Smooth muscle cell (in vitro differentiated cells): ENCODE measurements around the gene SKAP1. TPM values are rescaled to one million over a fixed set of nuclear protein-coding genes. Genes with fewer than 3 reads are reported as not detected.

Experiments used
- DNase-seq: peaks from one replicate; lab custom pipeline; 2025; ENCODE audit not compliant: unreplicated experiment; lab: John Stamatoyannopoulos, UW
- H2AFZ ChIP-seq: fragments of 200-600 bp; sonication (generic); 2 replicates; pipeline ENCODE4 v1.6.0; 2016; ENCODE audit warnings: antibody characterized with exemption, low read depth, mild to moderate bottlenecking
- H3F3A ChIP-seq: fragments of 200-600 bp; sonication (generic); 2 replicates; pipeline ENCODE4 v1.6.0; 2017; ENCODE audit warnings: antibody characterized with exemption, low read depth
- H3K27ac ChIP-seq: fragments of 200-600 bp; sonication (generic); 2 replicates; pipeline ENCODE4 v1.5.1; 2016; ENCODE audit warnings: low read depth, mild to moderate bottlenecking
- H3K27me3 ChIP-seq: fragments of 200-600 bp; sonication (generic); 2 replicates; pipeline ENCODE4 v1.6.1; 2016; ENCODE audit warnings: low read depth, mild to moderate bottlenecking
- H3K36me3 ChIP-seq: fragments of 200-600 bp; sonication (generic); 2 replicates; pipeline ENCODE4 v1.5.1; 2016; ENCODE audit warnings: low read depth
- H3K4me1 ChIP-seq: fragments of 200-600 bp; sonication (generic); 2 replicates; pipeline ENCODE4 v1.5.1; 2016; ENCODE audit warnings: low read depth
- H3K4me2 ChIP-seq: fragments of 200-600 bp; sonication (generic); 2 replicates; pipeline ENCODE4 v1.6.0; 2016; ENCODE audit warnings: mild to moderate bottlenecking
- H3K4me3 ChIP-seq: fragments of 200-600 bp; sonication (generic); 2 replicates; pipeline ENCODE4 v1.5.1; 2016; ENCODE audit warnings: mild to moderate bottlenecking
- H3K79me2 ChIP-seq: fragments of 200-600 bp; sonication (generic); 2 replicates; pipeline ENCODE4 v1.6.0; 2016; ENCODE audit warnings: low read depth, mild to moderate bottlenecking
- H3K9ac ChIP-seq: fragments of 200-600 bp; sonication (generic); 2 replicates; pipeline ENCODE4 v1.6.0; 2016; ENCODE audit warnings: low read depth
- H3K9me3 ChIP-seq: fragments of 200-600 bp; sonication (generic); replicated peaks from 2 replicates; pipeline ENCODE4 v1.5.1; 2016; ENCODE audit warnings: low read depth
- H4K20me1 ChIP-seq: fragments of 200-600 bp; sonication (generic); 2 replicates; pipeline ENCODE4 v1.6.0; 2016; ENCODE audit warnings: low read depth
- WGBS: methylation state at CpG from one replicate; pipeline ENCODE4 v1.1.7; 2016; ENCODE audit warnings: low lambda C conversion rate; 5-methylcytosine and 5-hydroxymethylcytosine counted together
- polyA plus RNA-seq: library from polyadenylated mRNA; unstranded; fragments of >200 nt; fragmentation: Nextera tagmentation; extraction: Ambion mirVana; gene quantifications from 2 replicates; pipeline ENCODE4 v1.2.1, GENCODE V29; 2016
- total RNA-seq: library from RNA; depleted of rRNA; stranded (reverse); fragments of >200 nt; gene quantifications from 2 replicates; pipeline ENCODE4 v1.2.3, GENCODE V29; 2014
- TF ChIP-seq, protein P1 (sequence below): fragments of 200-600 bp; sonication (generic); IDR thresholded peaks from 2 replicates; pipeline ENCODE4 v1.5.1; 2017; ENCODE audit warnings: borderline replicate concordance, mild to moderate bottlenecking, antibody characterized with exemption; ENCODE audit not compliant: insufficient read depth, poor library complexity, severe bottlenecking

The SKAP1 gene
- total and polyA plus RNA-seq, 2 experiments from 2014 or later = not detected

DNA sequence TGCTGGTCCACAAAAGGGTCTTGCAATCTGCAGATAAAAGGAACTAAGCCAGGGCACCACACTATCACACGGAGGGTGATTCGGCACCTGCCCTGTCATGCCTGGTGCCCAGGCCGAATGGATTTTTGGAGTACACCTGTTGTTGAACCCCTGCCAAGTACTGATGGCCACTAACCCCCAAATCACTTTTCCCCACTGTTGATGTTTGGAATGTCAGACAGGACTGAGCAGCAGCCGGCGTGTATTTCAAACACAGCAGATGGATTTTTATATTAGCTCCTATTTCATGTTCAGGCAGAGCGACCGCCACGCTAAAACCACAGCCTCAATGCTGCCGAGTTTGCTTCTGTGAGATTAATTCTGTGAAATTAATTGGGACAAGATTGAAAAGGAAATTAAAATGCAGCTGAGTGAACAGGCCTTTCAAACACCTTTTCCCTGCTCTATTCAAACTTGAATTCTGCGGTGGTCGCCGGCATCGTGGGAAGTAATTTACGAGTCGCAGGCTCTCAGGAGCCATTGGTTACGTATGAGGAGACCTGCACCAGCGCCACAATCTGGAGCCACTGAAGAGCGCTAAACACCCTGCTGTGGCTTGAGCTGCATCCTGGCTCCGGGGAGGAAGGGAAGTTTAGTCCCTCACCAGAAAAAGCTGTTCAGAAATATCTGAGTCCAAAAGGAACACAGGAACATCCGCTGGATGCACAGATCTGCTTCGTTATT, 274.0 kb downstream of the SKAP1 start:
- DNase-seq = no peak
- TF ChIP-seq, protein P1, sequence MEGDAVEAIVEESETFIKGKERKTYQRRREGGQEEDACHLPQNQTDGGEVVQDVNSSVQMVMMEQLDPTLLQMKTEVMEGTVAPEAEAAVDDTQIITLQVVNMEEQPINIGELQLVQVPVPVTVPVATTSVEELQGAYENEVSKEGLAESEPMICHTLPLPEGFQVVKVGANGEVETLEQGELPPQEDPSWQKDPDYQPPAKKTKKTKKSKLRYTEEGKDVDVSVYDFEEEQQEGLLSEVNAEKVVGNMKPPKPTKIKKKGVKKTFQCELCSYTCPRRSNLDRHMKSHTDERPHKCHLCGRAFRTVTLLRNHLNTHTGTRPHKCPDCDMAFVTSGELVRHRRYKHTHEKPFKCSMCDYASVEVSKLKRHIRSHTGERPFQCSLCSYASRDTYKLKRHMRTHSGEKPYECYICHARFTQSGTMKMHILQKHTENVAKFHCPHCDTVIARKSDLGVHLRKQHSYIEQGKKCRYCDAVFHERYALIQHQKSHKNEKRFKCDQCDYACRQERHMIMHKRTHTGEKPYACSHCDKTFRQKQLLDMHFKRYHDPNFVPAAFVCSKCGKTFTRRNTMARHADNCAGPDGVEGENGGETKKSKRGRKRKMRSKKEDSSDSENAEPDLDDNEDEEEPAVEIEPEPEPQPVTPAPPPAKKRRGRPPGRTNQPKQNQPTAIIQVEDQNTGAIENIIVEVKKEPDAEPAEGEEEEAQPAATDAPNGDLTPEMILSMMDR = no peak

DNA sequence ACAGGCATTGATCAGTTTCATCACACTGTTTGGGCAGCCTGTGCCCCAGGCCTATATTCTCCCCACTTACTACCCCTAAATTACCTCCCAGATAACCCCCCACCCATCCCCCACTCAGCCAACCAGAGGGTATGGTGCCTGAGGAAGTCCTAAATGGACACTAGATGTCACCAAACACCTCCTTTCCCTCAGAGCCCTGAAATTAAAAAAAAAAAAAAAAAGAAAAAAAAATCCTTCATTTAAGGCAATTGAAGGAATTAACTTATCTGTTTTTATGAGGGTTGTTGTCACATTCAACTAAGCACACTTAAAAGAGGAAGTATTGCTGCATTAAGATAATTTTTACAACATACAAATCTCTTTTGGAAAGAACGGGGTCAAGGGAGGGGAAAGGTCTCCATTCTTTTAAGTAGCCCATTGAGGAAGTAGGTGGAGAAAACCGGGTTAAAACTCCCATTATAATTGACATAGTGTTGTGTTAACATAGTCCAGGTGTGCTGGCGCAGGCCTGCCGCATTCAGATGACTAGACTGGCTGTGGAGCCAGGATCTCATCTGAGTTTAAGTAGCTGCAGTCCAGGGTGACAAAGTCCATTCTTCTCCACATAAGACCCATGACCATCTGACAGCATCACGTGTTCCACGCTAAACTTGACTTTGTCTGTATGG, 276.2 kb downstream of the SKAP1 start:
- Histone ChIP-seq H3K79me2 (no peaks in the 10 kb centered on the region), H3K27me3 (peaks cover 69% of the 10 kb centered on the region), H3K36me3 (no peaks in the 10 kb centered on the region), H3K4me2 (no peak overlapping the region), H4K20me1 (no peaks in the 10 kb centered on the region), H3K4me1 (no peaks in the 10 kb centered on the region), H3K9ac (no peak overlapping the region), H3F3A (no peaks in the 10 kb centered on the region), H2AFZ (no peak overlapping the region), H3K9me3 (no peaks in the 10 kb centered on the region), H3K27ac (no peak overlapping the region), H3K4me3 (no peak overlapping the region)
- WGBS = 41% methylated on average over 6 of the region's 6 CpGs
- DNase-seq = no peak
- TF ChIP-seq, protein P1 = peak; percentile 64

More for the DNA sequence above, 274.0 kb downstream of the SKAP1 start:
- H3K27ac ChIP-seq = no peak overlapping the region
- H2AFZ ChIP-seq = no peak overlapping the region
- no peak overlapping the region for H3K9ac ChIP-seq
- no peaks in the 10 kb centered on the region for H4K20me1 ChIP-seq
- H3K79me2 ChIP-seq = no peaks in the 10 kb centered on the region
- 70% methylated on average over 21 of the region's 21 CpGs for WGBS
- H3K4me1 ChIP-seq = no peaks in the 10 kb centered on the region
- peaks cover 47% of the 10 kb centered on the region for H3K27me3 ChIP-seq
- no peaks in the 10 kb centered on the region for H3K36me3 ChIP-seq
- H3F3A ChIP-seq = no peaks in the 10 kb centered on the region
- no peak overlapping the region for H3K4me3 ChIP-seq
- no peaks in the 10 kb centered on the region for H3K9me3 ChIP-seq
- H3K4me2 ChIP-seq = no peak overlapping the region

DNA sequence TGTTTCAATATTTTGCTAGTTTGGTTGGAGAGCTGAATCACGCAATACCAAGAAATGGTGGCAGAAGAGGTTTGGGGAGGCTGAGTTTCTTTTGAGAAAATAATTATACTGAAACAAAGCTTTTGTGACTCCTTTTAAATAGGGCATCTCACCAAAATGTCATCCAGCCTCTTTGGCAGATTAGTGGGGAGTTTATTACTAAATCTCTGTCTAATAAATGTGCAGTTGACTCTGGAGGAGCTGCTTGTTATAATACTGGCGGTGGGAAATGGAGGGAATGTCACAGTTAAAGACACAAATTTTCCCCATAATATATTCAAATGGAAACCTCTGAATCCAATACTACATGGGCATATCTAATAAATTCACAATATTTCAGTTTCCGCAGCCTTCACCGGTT, 277.7 kb downstream of the SKAP1 start:
- Histone ChIP-seq H4K20me1 (no peaks in the 10 kb centered on the region), H3K4me2 (no peak overlapping the region), H3K27ac (no peak overlapping the region), H3K4me1 (no peaks in the 10 kb centered on the region), H3K27me3 (peaks cover 85% of the 10 kb centered on the region), H3K79me2 (no peaks in the 10 kb centered on the region), H2AFZ (no peak overlapping the region), H3K4me3 (no peak overlapping the region), H3F3A (no peaks in the 10 kb centered on the region), H3K9ac (no peak overlapping the region), H3K36me3 (no peaks in the 10 kb centered on the region), H3K9me3 (no peaks in the 10 kb centered on the region)
- DNase-seq = no peak
- TF ChIP-seq, protein P1 = no peak
- 69% methylated on average over 4 of the region's 4 CpGs for WGBS
